GM21360 (cell line): ENCODE measurements around the gene ANKRD62.
"Not testable (repeated sequence)": the region's sequence is repeated elsewhere in the genome, so short reads cannot be mapped to it uniquely, and the experiment has no call there.

Experiments
- ATAC-seq: cut with Tn5 transposase; IDR thresholded peaks from one replicate; pipeline ENCODE4 v1.9.1; 2021; ENCODE audit warnings: mild to moderate bottlenecking, moderate library complexity; ENCODE audit not compliant: unreplicated experiment

Gene ANKRD62

DNA sequence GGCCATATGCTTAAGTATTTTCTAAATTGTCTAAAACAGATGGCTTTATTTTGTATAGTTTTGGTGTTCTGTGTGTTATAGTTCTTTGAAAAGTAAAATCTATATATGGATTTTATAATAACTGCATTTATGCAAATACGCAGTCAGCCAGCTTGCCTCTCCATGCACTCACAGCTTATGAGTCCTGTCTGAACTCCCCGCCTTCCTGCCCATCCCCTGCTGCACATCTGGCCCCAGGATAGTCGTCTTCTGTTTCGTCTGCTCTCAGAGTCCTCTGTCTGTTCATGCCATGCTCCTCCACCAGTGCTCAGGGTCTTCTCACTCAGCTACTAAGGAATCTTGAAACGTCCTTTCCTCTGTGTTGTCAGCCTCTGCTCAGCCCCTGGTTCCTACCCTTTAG is 28.2 kb upstream of the ANKRD62 start:
- ATAC-seq = no peak

DNA sequence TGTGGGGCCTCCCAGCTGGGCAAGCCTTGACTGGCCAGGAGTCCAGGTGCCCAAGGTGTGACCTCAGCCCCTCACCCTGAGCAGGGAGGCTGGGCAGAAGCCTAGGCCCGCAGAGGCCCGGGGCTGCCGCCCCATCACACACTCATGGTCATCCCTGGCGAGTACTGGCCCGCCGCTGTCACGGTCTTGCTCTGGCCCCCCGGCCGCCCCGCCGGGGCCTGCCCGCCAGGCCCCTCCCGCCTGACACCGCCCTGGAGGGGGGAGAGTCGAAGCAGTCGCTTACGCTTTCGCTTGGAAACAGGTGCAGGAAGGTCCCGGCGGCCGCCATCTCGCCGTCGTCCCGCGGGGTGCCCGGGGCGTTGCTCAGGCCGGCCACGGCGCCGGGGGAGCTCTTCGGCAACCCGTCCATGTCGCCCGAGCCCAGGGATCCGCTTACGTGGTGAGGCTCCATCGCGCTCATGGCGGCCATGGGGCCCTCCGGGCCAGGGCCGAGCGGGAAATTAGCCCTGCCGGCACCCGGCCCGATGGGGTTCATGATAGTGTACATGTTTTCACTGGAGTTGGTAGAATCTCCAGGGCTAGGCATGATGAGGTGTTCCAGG is 26.6 kb upstream of the ANKRD62 start:
- ATAC-seq = no peak

DNA sequence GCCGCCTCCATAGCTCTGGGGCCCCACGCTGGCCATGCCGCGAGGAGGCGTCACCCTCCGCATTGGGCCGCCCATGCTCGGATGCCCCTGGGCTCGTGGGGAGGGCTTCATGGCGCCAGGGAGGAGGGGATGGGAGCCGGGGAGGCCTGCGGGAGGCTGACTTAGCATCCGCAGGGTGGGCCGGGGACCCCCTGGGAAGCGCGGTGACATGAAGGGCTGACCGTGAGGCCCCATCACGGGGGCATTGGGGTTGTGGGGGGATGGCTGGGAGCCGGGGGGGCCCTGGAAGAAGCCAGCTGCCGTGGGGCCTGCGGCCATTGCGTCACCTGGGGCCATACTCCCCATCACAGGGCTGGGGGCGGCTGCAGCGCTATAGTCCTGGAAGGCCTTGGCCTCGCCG is 26.0 kb upstream of the ANKRD62 start:
- no peak for ATAC-seq

DNA sequence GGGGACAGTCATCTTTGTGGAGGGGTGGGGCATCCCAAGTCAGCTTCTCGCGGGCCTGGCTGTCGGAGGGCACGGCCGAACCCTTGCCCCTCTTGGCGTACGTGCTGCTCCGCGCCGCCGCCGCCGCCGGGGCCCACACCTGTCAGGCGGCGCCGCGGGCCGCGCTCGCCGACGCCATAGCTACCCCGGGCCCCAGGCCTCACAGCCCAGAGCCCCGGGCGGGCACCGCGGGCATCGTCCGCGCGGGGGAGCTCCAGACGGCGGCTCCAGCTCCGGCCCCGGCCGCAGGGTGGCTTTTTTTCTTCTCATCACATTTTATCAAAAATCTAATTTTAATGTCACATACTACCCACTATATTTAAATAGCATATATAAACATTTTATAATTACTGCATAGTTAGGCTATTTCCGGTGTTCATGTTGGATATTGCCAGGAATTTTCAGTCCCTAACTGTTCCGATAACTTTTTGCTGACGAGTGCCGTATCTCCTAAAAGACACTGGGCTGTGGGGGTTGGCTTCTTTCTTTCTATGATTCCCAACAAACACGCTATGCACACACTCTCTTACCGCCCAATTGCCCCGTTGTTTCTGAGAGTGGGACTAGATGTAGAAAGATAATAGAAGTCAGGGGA is 25.2 kb upstream of the ANKRD62 start:
- not testable (repeated sequence) for ATAC-seq

DNA sequence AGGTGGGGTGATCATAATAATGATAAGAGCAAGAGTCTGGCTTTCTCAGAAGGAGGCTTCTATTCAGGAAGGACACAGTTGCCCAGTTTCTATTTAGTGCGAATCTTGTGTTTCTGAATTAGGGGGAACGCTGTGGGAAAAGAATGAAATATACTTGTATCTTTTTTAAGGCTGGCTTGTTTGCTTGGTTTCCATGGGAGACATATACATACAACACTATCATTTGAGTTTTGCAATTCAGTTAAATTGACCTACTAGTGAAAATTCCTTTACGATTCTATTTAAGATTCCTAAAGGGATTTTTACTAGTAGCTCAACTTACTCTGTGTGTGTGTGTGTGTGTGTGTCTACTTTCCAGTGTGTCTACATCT is 24.7 kb upstream of the ANKRD62 start:
- ATAC-seq = no peak

DNA sequence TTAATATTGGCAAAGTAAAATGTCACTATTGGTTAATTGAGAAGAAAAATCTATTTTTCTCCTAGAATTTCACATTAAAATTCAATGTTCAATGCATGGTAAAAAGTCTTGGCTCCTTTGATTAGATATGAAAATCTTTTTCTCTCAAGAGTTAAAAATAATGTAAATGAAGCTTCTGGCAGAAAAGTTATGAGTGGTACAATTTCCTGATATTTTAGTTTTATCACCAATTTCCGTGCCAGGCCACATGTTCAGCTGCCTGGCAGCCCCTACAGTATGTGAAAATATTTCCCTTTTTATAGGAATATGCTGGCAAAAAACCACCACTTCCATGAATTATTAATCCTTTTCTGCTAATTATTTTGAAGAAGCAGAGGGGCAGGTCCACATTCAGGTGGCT is 22.6 kb upstream of the ANKRD62 start:
- ATAC-seq = not testable (repeated sequence)

DNA sequence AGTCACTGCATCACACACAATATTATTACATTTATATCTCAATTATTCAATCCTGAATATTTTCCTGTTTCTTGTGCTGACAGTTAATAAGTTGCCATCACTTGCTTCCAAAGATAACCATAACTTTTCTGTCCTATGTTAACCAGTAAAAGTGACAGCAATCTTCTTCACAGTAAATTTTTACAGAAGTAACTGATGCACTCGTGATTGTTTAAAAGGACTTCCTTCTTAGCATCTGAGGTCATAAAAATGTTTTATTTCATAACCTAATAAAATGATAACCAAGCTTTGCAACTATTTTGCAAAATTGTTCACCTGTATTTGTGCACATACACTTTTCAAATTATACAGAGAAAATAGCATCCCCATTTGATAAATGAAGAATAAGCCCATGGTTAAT is 20.6 kb upstream of the ANKRD62 start:
- no peak for ATAC-seq

DNA sequence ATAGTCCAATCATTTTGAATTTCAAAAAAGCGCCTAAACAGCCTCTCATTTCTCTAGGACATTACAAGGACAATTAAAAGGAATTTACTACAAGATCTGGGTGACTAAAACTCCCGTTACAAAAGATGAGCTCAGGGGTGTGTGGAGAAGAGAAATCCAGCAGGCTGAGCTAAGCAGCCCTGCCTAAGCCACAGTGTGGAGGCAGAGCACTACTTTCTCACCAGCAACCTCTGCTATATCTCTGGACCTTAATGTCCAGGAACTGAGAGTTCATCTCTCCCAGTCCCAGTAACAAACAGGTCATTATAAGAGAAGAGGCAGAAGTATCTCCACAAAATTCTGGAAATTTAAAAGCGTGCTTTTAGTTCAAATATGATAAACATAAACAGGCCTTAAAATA is 18.9 kb upstream of the ANKRD62 start:
- ATAC-seq = no peak

DNA sequence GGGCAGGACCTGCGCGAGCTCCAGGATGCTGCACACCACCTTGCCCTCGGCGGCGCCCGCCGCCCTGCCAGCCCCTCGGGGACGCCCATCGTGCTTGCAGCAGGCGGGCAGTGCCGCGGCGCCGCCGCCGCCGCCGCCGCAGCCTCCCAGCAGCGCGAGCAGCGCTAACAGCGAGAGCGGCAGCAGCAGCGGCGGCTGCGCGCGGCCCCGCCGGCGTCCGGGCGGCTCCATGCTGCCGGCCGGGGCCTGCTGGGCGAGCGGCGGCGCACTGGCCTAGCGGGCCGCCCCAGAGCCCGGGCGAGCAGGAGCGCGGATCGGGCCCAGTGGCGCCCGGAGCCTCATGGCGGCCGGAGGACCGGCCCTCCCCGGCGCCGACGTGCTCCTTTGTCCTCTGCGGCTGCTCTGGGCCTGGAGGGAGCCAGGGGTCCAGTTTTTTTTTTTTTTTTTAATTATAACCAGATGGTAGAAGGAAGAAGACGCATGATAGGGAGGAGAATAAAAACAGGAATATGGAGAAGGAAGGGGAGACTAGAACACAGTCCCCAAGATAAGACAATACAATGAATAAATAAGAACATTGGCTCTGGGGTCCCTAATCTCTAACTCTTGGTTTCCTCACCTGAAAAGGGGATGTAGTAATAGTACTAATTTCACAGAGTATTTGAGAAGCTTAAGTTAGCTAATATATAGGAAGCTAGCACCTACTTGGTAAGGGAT is 17.1 kb upstream of the ANKRD62 start:
- no peak for ATAC-seq

DNA sequence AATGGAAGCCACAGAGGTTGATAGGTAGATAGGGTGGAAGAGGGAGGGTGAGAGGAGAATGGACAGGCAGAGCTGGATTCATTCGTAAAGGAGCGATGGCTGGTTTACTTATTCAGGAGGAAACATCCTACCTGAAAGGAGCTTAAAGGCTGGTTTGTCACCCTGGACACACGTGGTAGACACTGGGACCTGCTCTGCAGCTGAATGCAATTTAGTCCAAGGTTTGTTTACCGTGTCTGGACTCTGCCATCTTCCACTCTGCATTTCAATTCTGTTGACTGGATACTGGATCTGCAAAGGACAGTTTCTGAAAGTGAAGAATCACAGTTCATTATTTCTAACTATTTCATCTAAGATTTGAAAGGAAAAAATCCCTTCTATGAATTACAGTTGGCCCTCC is 15.6 kb upstream of the ANKRD62 start:
- not testable (repeated sequence) for ATAC-seq

DNA sequence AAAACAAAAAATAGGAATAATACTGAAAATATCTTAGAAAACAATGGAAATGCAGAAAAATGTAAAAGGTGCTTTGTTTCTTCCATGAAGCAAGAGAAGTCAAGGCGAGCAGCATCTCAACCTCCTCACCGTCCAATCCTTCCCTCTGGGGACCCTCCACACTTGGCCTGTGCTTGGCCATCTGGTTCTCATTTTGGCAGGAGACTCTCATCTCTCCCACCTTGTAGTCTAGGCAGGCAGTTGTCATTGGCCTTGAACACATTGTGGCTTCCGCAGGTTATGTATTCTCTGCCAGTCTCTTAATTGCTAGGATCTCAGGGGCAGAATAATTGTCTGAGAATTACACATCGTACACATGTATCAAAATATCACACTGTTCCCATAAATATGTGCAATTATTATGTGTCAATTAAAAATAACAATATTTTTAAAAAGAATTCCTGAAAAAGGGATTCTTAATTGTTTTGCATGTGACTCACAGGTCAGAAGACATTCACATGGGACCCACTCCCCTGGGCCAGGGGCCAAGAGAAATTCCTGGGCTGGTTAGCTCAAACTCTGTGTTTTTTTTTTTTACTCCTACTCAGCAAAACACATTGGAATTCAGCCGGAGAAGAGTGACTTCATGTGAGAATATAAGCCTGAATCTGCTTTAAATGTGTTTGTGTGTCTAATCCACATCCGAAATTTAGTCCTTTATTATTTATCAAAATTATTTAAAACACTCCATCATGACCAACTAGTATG is 14.0 kb upstream of the ANKRD62 start:
- ATAC-seq = no peak

DNA sequence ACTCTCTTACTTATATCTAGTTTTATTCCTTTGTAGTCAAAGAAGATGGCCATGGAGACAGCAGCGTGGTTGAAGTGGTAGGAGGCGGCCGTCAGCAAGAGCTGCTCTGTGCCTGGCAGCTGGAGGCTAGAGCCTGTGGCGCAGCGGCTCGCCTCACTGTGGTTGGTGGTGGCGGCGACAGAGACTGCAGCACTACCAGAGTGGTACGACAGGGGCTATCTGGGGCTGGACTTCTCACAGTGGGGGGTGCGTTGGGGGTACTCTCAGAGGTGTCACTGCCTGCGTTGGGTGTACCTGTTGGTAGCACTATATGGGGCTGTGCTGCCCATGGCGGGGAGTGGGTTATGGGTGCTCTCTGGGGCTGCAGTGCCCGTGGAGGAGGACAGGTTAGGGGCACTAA is 8.5 kb upstream of the ANKRD62 start:
- ATAC-seq = no peak

DNA sequence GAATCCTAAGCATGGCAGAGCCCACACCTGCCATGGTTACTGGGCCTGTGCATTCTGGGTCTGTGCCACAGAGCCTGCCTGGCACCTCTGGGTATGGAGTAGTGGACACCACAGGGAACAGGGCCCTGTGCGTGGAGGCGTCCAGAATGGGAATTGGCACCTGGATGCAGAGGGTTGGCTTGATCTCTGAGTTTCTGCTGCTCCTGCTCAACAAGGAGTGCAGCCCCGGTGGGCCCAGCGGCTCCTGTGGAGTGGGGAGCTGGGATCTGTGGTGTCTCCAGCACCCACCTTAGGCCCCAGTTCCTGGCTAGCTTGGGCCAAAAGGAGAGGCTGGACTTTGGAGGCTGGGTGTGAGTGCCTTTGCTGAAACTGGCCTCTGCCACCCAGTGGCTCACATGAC is 7.9 kb upstream of the ANKRD62 start:
- no peak for ATAC-seq

DNA sequence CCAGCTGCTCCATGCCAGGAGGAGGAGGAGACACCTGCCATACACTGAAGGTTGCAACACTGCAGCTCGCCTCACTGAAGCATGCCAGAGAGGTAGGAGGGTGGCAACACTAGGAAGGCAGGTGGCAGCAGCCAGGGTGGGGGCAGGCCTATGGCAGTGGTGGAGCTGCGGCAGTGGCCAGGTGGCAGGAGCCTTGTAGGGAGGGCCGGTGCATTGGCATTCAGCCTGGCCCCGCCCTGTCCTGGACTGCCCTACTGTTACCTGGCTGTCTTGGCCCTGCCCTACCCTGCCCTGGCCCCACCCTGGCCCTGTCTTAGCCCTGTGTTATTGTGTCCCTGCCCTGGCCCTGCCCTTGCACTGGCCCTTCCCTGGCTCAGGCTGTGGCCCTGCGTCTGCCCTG is 7.4 kb upstream of the ANKRD62 start:
- ATAC-seq = no peak

DNA sequence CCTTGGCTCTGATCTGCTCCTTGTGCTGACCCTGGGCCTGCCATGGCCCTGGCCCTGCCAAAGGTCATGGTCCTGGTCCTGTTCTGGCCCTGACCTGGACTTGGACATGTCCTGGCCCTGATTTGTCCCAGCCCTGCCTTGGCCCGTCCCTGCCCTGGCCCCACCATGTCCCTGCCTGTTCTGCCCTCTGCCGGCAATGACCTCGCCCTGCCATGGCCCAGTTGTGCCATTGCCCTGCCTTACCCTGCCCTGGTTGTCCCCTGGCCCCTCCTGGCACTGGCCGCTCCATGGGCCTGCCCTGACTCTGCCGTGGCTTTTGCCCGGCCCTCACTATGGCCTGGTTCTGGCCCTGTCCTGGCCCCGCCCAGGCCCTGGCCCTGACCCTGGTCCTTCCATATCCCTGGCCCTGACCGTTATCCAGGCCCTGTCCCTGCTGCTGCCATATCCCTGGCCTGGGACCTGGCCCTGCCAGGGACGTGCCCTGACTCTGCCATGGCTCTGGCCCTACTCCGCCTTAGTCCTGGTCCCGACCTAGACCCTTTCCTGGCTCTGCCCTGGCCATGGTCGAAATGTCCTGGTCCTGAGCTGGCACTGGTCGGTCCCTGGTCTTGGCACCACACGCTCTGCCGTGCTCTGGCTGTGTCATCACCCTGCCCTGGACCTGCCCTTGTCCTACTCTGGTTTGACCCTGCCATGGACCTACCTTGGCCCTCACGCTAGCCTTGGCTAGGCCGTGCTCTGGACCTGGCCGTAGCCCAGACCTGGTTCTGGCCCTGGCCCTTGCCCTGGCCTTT is 6.8 kb upstream of the ANKRD62 start:
- no peak for ATAC-seq

DNA sequence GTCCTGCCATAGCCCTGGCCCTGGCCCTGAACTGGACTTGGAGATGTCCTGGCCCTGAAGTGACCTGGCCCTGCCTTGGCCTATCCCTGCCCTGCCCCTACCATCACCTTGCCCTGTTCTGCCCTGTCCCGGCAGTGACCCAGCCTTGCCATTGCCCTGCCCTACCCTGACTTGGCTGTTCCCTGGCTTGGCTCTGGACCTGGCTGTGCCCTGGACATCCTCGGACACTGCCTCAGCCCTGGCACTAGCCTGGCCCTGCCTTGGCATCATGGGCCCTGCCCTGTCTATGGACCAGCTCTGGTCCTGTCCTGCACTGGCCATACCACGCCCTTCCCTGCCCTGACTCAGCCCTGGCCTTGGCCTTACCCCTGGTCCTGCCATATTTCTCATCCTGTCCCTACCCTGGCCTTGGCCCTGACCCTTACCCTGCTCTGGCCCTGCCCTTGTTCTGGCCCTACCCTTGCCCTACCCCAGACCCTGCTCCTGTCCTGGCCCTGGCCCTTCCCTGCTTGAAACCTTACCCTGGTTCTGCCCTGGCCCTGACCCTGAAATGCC is 6.1 kb upstream of the ANKRD62 start:
- no peak for ATAC-seq

DNA sequence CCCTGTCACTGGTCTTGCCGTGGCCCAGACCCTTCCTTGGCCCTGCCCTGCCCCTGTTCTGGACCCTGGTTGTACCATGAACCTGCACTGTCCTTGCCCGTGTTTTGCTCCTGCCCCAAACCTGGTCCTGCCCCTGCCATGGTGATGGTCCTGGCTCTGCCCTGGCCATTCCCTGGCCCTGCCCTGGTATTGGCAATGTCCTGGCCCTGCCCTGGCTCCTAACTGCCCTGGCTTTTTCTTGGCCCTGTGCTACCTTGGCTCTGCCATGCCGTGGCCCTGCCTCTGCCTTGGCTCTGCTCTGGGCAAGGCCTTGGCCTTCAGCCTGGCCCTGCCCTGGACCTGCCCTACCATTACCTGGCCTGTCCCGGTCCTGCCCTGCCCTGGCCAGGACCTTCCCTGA is 5.5 kb upstream of the ANKRD62 start:
- no peak for ATAC-seq

DNA sequence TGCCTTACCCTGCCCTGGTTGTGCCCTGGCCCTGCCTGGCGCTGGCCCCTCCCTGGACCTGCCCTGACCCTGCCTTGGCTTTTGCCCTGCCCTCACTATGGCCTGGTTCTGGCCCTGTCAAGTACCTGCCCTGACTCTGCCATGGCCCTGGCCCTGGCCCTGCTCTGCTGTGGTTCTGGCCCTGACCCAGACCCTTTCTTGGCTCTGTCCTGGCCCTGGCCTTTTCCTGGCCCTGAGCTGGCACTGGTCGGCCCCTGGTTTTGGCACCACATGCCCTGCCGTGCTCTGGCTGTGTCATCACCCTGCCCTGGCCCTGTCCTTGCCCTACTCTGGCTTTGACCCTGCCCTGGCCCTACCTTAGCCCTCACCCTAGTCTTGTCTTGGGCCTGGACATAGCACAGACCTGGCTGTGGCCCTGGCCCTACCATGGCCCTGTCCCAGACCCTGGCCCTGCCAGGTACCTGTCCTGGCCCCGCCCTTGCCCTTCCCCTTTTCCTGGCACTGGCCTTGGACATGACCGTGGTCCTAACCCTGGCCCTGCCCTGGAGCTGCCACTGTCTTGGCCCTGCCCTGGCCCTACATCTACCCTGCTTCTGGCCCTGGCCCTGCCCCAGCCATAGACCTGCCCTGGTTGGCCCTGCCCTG is 4.8 kb upstream of the ANKRD62 start:
- ATAC-seq = no peak

DNA sequence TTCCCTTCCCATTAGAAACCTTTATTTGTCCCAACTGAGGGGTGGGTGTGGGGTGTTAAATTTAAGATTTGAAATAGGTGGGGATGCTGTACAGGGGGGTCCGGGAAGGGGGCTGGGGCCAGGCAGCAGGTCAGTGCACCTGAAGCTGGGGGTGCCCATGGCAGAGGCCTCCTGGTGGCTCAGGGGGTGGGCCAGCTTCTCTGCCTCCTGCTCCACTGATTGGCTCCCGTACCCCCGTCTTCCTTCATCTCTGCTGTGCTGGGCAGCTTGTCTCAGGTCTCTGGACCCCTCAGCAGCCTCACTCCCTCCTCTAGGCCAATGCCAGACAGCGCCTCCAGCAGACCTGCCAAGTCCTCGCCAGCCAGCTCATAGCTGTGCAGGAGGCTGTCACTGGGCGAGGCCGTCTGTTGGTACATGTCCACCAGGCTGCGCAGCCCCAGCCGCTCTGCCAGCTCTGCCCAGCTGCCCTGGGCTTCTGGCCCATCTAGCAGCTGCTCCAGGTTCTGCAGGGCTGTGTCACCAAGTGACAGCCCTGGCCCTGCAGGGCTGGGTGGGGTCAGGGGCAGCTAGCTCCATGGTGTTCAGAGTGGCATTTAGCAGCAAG is 2.0 kb upstream of the ANKRD62 start:
- no peak for ATAC-seq
